ENCODE data around the gene EPHA1. TPM values are rescaled to one million over a fixed set of nuclear protein-coding genes. Genes with fewer than 3 reads are reported as not detected.

EPHA1 gene
- total and polyA plus RNA-seq, 2 experiments from 2014 or later = 60.7 to 154 TPM

DNA sequence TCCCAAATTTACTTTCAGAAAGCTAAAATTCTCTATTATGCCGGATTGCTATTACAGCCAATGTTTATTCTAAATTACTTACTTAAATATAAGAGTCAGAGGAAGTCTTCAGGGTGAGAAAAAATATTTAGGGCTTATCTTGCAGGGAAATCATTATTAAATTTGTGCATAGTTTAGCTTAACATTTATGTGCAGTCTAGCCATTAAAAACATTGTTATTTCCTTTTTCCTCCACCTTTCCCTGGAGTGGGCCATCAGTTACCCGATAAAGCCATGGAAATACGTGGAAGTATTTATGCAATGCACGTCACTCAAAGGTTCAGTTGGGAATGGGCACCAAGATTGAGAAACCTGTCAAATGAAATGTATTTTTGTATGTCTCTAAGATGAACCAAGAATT is 25.1 kb upstream of the EPHA1 start (continued):
- TF ChIP-seq, protein P1, sequence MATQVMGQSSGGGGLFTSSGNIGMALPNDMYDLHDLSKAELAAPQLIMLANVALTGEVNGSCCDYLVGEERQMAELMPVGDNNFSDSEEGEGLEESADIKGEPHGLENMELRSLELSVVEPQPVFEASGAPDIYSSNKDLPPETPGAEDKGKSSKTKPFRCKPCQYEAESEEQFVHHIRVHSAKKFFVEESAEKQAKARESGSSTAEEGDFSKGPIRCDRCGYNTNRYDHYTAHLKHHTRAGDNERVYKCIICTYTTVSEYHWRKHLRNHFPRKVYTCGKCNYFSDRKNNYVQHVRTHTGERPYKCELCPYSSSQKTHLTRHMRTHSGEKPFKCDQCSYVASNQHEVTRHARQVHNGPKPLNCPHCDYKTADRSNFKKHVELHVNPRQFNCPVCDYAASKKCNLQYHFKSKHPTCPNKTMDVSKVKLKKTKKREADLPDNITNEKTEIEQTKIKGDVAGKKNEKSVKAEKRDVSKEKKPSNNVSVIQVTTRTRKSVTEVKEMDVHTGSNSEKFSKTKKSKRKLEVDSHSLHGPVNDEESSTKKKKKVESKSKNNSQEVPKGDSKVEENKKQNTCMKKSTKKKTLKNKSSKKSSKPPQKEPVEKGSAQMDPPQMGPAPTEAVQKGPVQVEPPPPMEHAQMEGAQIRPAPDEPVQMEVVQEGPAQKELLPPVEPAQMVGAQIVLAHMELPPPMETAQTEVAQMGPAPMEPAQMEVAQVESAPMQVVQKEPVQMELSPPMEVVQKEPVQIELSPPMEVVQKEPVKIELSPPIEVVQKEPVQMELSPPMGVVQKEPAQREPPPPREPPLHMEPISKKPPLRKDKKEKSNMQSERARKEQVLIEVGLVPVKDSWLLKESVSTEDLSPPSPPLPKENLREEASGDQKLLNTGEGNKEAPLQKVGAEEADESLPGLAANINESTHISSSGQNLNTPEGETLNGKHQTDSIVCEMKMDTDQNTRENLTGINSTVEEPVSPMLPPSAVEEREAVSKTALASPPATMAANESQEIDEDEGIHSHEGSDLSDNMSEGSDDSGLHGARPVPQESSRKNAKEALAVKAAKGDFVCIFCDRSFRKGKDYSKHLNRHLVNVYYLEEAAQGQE (IDR thresholded peaks at IDR 0.05; ENCODE audit: unreplicated experiment) = no peak
- TF ChIP-seq, protein P2, sequence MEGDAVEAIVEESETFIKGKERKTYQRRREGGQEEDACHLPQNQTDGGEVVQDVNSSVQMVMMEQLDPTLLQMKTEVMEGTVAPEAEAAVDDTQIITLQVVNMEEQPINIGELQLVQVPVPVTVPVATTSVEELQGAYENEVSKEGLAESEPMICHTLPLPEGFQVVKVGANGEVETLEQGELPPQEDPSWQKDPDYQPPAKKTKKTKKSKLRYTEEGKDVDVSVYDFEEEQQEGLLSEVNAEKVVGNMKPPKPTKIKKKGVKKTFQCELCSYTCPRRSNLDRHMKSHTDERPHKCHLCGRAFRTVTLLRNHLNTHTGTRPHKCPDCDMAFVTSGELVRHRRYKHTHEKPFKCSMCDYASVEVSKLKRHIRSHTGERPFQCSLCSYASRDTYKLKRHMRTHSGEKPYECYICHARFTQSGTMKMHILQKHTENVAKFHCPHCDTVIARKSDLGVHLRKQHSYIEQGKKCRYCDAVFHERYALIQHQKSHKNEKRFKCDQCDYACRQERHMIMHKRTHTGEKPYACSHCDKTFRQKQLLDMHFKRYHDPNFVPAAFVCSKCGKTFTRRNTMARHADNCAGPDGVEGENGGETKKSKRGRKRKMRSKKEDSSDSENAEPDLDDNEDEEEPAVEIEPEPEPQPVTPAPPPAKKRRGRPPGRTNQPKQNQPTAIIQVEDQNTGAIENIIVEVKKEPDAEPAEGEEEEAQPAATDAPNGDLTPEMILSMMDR (conservative IDR thresholded peaks at IDR 0.05; ENCODE audit: low read depth in 2 of 2) = no peak
- no peak for TF ChIP-seq STAT1 (IDR thresholded peaks at IDR 0.05; ENCODE audit: unreplicated experiment)

DNA sequence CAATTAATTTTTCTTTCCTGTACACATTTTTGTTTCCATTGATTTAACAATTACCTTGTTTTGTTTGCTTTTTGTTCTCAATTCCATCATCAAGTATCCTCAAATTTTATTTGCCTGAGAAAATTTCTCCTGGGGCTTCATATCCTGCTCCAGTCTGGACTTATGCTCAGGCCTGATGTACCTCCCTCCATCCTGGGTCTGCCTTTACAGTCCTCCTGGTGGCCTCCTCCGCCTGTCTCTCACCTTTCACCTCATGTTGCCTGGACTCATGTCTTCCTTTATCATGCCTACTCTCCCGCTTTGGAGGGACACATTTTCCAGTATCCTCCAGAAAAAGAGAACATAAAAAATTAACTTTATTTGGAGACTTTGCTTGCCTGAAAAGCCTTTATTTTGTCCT is 22.5 kb upstream of the EPHA1 start:
- peaks cover 2% of the 10 kb centered on the region for H3K27me3 Mint-ChIP-seq (ENCODE audit: insufficient read depth, low read depth, poor library complexity)
- no peak overlapping the region for H3K4me3 Mint-ChIP-seq
- H3K27me3 ChIP-seq (ENCODE audit: insufficient read depth) = no peaks in the 10 kb centered on the region
- no peaks in the 10 kb centered on the region for H4K20me1 ChIP-seq (replicated peaks; ENCODE audit: insufficient read depth)
- no peak overlapping the region for H3K4me3 ChIP-seq
- no peaks in the 10 kb centered on the region for H3K9me2 ChIP-seq (ENCODE audit: insufficient read depth)
- no peaks in the 10 kb centered on the region; the same call in 2 of the 3 replicates for H3K9me3 Mint-ChIP-seq
- H3K4me2 ChIP-seq = no peak overlapping the region
- no peaks in the 10 kb centered on the region for H3K36me3 ChIP-seq (ENCODE audit: insufficient read depth)
- no peaks in the 10 kb centered on the region for H3K79me2 ChIP-seq (replicated peaks; ENCODE audit: insufficient read depth)
- H2AFZ ChIP-seq = no peak overlapping the region
- DNase-seq (ENCODE audit: low spot score) = no peak
- no peak for ATAC-seq
- H3F3A ChIP-seq (replicated peaks; ENCODE audit: low read depth) = no peaks in the 10 kb centered on the region
- H3K27ac ChIP-seq (ENCODE audit: low read depth) = no peak overlapping the region
- H3K27ac Mint-ChIP-seq = no peak overlapping the region
- peaks cover 4% of the 10 kb centered on the region for H3K4me1 ChIP-seq (ENCODE audit: insufficient read depth)
- H3K36me3 Mint-ChIP-seq (ENCODE audit: low read depth) = no peaks in the 10 kb centered on the region
- H3K4me1 Mint-ChIP-seq = peaks cover 5% of the 10 kb centered on the region
- TF ChIP-seq POLR2AphosphoS5 (IDR thresholded peaks at IDR 0.05; ENCODE audit: low read depth) = no peak
- TF ChIP-seq ZNF331 (CRISPR knock-in tag; IDR thresholded peaks at IDR 0.05; ENCODE audit: low read depth) = no peak
- TF ChIP-seq ZNF114 (CRISPR knock-in tag; IDR thresholded peaks at IDR 0.05) = no peak
- TF ChIP-seq EZH2phosphoT487 (IDR thresholded peaks at IDR 0.05; ENCODE audit: unreplicated experiment) = no peak
- TF ChIP-seq, protein P1 (IDR thresholded peaks at IDR 0.05; ENCODE audit: unreplicated experiment) = no peak
- TF ChIP-seq STAT1 (IDR thresholded peaks at IDR 0.05; ENCODE audit: unreplicated experiment) = no peak
- no peak for TF ChIP-seq EZH2 (IDR thresholded peaks at IDR 0.05; ENCODE audit: low read depth, unreplicated experiment)
- TF ChIP-seq, protein P3, sequence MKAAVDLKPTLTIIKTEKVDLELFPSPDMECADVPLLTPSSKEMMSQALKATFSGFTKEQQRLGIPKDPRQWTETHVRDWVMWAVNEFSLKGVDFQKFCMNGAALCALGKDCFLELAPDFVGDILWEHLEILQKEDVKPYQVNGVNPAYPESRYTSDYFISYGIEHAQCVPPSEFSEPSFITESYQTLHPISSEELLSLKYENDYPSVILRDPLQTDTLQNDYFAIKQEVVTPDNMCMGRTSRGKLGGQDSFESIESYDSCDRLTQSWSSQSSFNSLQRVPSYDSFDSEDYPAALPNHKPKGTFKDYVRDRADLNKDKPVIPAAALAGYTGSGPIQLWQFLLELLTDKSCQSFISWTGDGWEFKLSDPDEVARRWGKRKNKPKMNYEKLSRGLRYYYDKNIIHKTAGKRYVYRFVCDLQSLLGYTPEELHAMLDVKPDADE (IDR thresholded peaks at IDR 0.05) = no peak
- TF ChIP-seq, protein P2 (conservative IDR thresholded peaks at IDR 0.05; ENCODE audit: low read depth in 2 of 2) = no peak
- no peak for TF ChIP-seq NANOG (IDR thresholded peaks at IDR 0.05; ENCODE audit: borderline replicate concordance)
- TF ChIP-seq JUNB (IDR thresholded peaks at IDR 0.05; ENCODE audit: unreplicated experiment) = no peak

Measured in GM23338 (cell line).